Measurements from ENCODE around the gene C10orf90. TPM values are rescaled to one million over a fixed set of nuclear protein-coding genes. Genes with fewer than 3 reads are reported as not detected.
A peak's percentile ranks its signal among the peaks of the same experiment; 100 is the strongest.

C10orf90 gene
- total and polyA plus RNA-seq, 4 donors = not detected

- no peak for ATAC-seq (ENCODE audit: insufficient read depth, low FRiP score)
- TF ChIP-seq, protein P1, sequence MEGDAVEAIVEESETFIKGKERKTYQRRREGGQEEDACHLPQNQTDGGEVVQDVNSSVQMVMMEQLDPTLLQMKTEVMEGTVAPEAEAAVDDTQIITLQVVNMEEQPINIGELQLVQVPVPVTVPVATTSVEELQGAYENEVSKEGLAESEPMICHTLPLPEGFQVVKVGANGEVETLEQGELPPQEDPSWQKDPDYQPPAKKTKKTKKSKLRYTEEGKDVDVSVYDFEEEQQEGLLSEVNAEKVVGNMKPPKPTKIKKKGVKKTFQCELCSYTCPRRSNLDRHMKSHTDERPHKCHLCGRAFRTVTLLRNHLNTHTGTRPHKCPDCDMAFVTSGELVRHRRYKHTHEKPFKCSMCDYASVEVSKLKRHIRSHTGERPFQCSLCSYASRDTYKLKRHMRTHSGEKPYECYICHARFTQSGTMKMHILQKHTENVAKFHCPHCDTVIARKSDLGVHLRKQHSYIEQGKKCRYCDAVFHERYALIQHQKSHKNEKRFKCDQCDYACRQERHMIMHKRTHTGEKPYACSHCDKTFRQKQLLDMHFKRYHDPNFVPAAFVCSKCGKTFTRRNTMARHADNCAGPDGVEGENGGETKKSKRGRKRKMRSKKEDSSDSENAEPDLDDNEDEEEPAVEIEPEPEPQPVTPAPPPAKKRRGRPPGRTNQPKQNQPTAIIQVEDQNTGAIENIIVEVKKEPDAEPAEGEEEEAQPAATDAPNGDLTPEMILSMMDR (IDR thresholded peaks at IDR 0.05; ENCODE audit: control extremely low read depth, extremely low read depth) = no peak
- H3K9me3 ChIP-seq (ENCODE audit: control insufficient read depth in 4 of 4, insufficient read depth in 3 of 4, low read length in 3 of 4) = no peaks in the 10 kb centered on the region
- no peaks in the 10 kb centered on the region for H3K27me3 ChIP-seq (ENCODE audit: control insufficient read depth in 3 of 3, insufficient read depth in 3 of 3, low read length in 2 of 3)
- no peak for DNase-seq
- H3K36me3 ChIP-seq (ENCODE audit: control insufficient read depth in 4 of 4, insufficient read depth in 4 of 4, low read length in 4 of 4) = no peaks in the 10 kb centered on the region
- H3K4me3 ChIP-seq = no peak overlapping the region
- WGBS, 2 donors = 86 to 89% methylated on average over 4 of the region's 4 CpGs
- peaks cover 0 to 8% (median 0%) of the 10 kb centered on the region in 5 donors for H3K4me1 ChIP-seq (ENCODE audit: control insufficient read depth in 5 of 5, insufficient read depth in 5 of 5, low read length in 5 of 5)
- no peak overlapping the region for H3K9ac ChIP-seq (ENCODE audit: insufficient read depth in 1 of 2, low read length in 2 of 2)
- H3K27ac ChIP-seq (ENCODE audit: low read depth in 1 of 2, low read length in 1 of 2) = no peak overlapping the region
These were observed 106.1 kb downstream of the C10orf90 start for GRCh38 chr10:126564326-126564888.

DNA sequence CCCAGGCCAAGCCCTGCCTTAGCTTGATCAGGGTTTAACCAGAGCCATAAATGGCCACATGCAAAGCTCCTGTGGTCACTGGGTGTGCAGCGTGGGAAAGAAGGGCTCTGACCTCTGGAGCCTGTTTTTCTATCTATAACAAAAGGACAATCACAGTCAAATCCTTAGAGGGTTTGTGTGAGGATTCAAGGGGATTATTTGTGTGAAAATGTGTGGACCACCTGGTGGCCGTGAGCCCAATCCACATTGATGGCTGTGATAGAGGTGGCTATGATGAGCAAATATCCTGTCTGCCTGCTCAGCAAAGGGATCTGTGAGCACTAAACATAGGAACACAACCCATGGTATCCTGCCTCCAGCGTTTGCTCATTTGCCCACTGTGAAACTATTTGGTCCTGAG lies 107.1 kb downstream of the C10orf90 start:
- TF ChIP-seq, protein P1 (IDR thresholded peaks at IDR 0.05; ENCODE audit: control extremely low read depth, extremely low read depth) = no peak

GRCh38 chr10:126561921-126562680 lies 108.4 kb downstream of the C10orf90 start:
- ATAC-seq (ENCODE audit: insufficient read depth, low FRiP score) (no peak), DNase-seq (peak in 1 of 3 donors; percentile 6)
- no peak overlapping the region for H3K27ac ChIP-seq (ENCODE audit: low read depth in 1 of 2, low read length in 1 of 2)
- peaks cover 0 to 8% (median 0%) of the 10 kb centered on the region in 5 donors for H3K4me1 ChIP-seq (ENCODE audit: control insufficient read depth in 5 of 5, insufficient read depth in 5 of 5, low read length in 5 of 5)
- H3K9ac ChIP-seq (ENCODE audit: insufficient read depth in 1 of 2, low read length in 2 of 2) = no peak overlapping the region
- no peaks in the 10 kb centered on the region for H3K36me3 ChIP-seq (ENCODE audit: control insufficient read depth in 4 of 4, insufficient read depth in 4 of 4, low read length in 4 of 4)
- TF ChIP-seq, protein P1 (IDR thresholded peaks at IDR 0.05; ENCODE audit: control extremely low read depth, extremely low read depth) = no peak
- 48 to 60% methylated on average over 13 of the region's 13 CpGs for WGBS, 2 donors
- H3K9me3 ChIP-seq (ENCODE audit: control insufficient read depth in 4 of 4, insufficient read depth in 3 of 4, low read length in 3 of 4) = no peaks in the 10 kb centered on the region
- H3K4me3 ChIP-seq = no peak overlapping the region
- H3K27me3 ChIP-seq (ENCODE audit: control insufficient read depth in 3 of 3, insufficient read depth in 3 of 3, low read length in 2 of 3) = no peaks in the 10 kb centered on the region

More for the DNA sequence above, 107.1 kb downstream of the C10orf90 start:
- no peaks in the 10 kb centered on the region for H3K36me3 ChIP-seq (ENCODE audit: control insufficient read depth in 4 of 4, insufficient read depth in 4 of 4, low read length in 4 of 4)
- no peak overlapping the region for H3K9ac ChIP-seq (ENCODE audit: insufficient read depth in 1 of 2, low read length in 2 of 2)
- no peaks in the 10 kb centered on the region for H3K27me3 ChIP-seq (ENCODE audit: control insufficient read depth in 3 of 3, insufficient read depth in 3 of 3, low read length in 2 of 3)
- WGBS, 2 donors = 75 to 84% methylated on average over 3 of the region's 3 CpGs
- ATAC-seq (ENCODE audit: insufficient read depth, low FRiP score) = no peak
- H3K27ac ChIP-seq (ENCODE audit: low read depth in 1 of 2, low read length in 1 of 2) = no peak overlapping the region
- H3K4me3 ChIP-seq = no peak overlapping the region
- no peaks in the 10 kb centered on the region for H3K9me3 ChIP-seq (ENCODE audit: control insufficient read depth in 4 of 4, insufficient read depth in 3 of 4, low read length in 3 of 4)
- no peak for DNase-seq
- peaks cover 0 to 8% (median 0%) of the 10 kb centered on the region in 5 donors for H3K4me1 ChIP-seq (ENCODE audit: control insufficient read depth in 5 of 5, insufficient read depth in 5 of 5, low read length in 5 of 5)

Measured in lung (tissue), 12 donors.